ENCODE results near the gene IPO5.
A peak's percentile ranks its signal among the peaks of the same experiment; 100 is the strongest.
"Not testable (repeated sequence)": the region's sequence is repeated elsewhere in the genome, so short reads cannot be mapped to it uniquely, and the experiment has no call there.

Gene IPO5

DNA sequence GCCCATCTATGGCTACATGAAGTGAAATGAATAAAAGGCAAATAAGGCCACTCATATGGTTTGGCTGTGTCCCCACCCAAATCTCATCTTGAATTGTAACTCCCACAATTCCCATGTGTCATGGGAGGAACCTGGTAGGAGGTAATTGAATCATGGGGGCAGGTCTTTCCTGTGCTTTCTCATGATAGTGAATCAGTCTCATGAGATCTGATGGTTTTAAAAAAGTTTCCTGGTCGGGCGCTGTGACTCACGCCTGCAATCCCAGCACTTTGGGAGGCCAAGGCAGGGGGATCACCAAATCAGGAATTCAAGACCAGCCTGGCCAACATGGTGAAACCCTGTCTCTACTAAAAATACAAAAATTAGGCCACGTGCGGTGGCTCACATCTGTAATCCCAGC lies 4.2 kb upstream of the IPO5 start:
- DNase-seq (ENCODE audit: low spot score): not testable (repeated sequence)

GRCh38 chr13:97951376-97951775 lies 2.1 kb upstream of the IPO5 start:
- DNase-seq (ENCODE audit: low spot score): no peak

DNA sequence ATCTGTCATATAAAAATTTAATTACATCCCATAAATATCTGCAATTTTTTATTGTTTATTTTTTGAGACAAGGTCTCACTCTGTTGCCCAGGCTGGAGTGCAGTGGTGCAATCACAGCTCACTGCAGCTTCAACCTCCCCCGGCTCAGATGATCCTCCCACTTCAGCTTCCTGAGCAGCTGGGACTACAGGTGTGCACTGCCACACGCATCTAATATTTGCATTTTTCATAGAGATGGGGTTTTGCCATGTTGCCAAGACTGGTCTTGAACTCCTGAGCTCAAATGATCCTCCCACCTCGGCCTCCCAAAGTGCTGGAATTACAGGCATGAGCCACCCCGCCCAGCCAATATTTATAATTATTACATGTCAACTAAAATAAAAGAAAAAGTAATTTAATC lies 644 bp upstream of the IPO5 start:
- DNase-seq (ENCODE audit: low spot score): not testable (repeated sequence)

DNA sequence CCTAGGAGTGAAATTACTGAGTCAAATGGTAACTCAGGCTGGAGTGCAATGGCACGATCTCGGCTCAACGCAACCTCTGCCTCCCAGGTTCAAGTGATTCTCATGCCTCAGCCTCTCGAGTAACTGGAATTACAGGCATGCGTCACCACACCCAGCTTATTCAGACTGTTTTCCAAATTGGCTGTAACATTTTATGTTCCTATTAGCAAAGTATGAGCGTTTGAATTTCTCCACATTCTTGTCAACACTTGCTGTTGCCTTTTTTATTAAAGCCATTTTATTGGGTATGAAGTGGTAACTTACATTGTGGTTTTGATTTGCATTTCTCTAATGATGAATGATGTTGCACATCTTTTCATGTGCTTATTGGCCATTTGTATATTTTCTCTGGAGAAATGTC lies 7.9 kb downstream of the IPO5 start:
- DNase-seq (ENCODE audit: low spot score): no peak

GRCh38 chr13:97962887-97963286 lies 9.4 kb downstream of the IPO5 start:
- DNase-seq (ENCODE audit: low spot score): no peak

GRCh38 chr13:97967226-97967625 lies 13.8 kb downstream of the IPO5 start:
- no peak for DNase-seq (ENCODE audit: low spot score)

DNA sequence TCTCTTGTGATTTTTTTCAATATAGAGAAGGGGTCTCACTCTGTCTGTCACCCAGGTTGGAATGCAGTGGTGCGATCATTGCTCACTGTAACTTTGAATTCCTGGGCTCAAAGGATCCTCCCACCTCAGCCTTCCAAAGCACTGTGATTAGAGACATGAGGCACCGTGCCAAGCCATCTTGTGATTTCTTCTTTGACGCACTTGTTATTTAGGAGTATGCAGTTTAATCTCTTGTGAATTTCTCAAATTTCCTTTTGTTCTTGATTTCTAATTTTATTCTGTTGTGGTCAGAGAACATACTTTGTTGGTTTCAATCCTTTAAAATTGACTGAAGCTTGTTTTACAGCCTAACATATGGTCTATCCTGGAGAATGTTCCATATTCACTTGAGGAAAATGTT lies 14.5 kb downstream of the IPO5 start:
- no peak for DNase-seq (ENCODE audit: low spot score)

- no peak for DNase-seq (ENCODE audit: low spot score)
Measured at GRCh38 chr13:97971519-97971918, 18.0 kb downstream of the IPO5 start.

- no peak for DNase-seq (ENCODE audit: low spot score)
Measured at GRCh38 chr13:97974773-97975172, 21.3 kb downstream of the IPO5 start.

DNA sequence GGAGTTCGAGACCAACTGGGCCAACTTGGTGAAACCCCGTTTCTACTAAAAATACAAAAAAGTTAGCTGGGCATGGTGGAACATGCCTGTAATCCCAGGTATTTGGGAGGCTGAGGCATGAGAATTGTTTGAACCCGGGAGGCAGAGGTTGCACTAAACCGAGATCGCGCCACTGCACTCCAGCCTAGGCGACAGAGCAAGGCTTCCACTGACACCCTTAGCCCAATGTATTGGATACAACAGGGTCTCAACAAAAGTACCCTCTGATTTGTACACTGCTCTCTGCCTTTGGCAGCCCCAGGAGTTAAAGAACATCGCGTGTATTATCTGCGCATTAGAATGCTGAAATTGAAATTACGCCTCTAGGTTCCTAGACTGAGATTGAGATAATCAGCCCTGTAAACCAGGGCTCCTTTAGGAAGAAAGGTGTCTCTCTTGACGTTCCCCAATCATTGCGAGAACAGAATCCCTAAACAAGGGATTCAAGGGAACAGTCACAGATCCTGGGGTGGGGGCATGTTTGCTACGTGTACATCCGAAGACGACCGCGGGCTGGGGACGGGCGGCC lies 21.9 kb downstream of the IPO5 start:
- no peak for DNase-seq (ENCODE audit: low spot score)

DNA sequence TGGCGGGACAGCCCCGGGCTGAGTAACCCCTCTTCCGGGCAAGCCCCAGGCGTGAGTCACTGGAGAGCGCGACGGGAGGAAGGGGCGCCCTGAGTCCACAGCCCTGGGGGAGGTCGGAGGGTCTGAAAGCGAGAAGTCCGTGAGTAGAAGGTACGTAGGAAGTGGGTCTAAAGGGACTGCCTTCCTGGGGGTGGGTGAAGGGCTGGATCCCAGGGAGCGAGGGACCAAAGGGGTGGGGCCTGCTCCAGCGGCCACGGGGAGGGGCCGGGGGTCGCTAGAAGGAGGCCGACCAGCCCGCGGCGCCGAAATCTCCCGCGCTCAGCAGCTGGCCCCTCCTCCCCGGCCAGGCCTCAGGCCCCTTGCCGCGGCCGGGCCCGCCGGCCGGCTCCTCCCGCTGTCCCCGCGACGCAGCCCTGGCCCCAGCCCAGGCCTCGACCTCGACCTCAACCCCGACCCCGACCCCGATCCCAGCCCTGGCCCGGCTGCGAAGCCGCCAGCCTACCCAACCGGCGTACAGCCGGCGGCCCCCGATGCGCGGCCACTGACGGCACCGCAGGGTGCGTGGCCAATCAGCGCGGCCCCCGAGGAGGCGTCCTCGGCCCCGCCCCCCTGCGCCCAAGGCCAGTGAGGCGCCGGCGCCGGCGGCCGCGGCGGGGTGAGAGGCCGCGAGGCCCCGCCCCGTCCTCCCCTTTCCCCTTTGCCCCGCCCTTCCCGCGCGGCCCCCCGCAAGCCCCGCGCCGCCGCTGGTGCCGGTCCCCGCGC lies 22.6 kb downstream of the IPO5 start:
- DNase-seq (ENCODE audit: low spot score): peak; percentile 88

DNA sequence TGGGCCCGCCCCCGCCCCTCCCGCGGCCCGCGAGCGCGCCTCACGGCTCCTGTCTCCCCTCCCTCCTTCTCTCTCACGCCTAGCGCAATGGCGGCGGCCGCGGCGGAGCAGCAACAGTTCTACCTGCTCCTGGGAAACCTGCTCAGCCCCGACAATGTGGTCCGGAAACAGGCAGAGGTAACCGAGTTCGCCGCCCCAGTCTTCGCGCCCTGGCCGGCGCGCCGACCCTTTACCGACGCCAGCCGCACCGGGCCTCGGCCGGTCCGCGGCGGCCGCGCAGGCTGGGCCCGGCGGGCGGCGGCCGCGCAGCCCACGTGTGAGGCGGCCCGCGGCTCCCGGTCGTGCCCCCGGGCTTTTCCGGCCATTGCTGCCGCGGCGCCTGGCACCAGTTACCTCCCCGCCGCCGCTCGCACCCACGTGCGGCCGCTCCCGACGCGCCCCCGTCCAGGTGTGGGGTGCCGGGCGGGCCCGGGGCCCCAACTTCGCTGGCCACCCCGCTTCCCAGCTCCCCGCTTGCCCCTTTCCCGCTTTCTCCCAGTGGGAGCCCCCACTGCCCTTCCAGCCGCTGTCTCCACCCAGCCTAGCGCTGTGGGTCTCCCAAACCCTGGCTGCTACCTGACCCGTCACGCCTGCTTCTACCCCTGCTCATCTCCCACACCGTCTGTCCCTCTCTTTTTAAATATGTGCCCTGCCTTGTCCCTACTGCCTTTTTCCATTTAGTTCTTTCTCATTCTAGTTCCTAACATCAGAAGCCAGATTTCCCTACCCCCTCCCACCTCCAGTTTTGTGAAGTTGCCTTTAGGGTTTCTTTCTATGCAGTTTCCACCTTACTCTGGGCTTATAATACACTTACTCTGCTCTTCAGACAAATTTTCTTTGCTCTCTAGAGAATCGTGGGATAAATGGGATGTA lies 23.4 kb downstream of the IPO5 start:
- no peak for DNase-seq (ENCODE audit: low spot score)

- no peak for DNase-seq (ENCODE audit: low spot score)
Measured at GRCh38 chr13:97977982-97978381, 24.5 kb downstream of the IPO5 start.

GRCh38 chr13:97978651-97979050 lies 25.2 kb downstream of the IPO5 start:
- DNase-seq (ENCODE audit: low spot score): no peak

DNA sequence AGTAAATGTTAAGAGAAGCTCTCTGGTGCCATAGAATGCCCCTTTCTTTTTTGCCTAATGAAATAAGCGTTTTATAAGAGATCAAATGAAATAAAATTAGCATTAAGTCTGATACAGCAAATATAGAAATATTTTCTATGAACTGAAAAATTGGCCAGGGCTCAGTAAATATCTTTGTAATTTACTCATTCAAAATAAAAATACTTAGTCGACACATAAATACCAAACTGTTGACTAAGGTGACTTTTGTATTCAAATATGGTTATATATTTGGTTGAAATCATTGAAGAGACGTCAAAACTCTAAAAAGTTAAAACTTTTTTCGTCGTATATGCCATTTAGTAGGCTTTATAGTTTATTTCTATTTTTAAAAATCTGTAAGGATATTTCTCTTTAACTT lies 25.6 kb downstream of the IPO5 start:
- no peak for DNase-seq (ENCODE audit: low spot score)

DNA sequence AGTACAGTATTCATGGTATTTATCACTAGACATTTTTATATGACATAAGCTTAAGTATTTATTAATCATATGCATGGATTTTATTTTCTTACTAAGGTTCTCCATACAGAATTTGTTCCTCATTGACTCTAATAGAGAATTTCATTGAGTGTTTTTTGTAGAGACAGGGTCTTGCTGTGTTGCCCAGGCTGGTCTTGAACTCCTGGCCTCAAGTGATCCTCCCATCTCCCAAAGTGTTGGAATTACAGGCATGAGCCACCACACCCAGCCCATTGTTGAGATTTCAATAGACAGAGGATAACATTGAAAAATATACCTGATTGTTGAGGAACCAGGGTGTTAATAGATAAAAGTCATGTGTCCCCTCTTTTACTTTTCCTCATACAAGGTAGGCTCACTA lies 26.1 kb downstream of the IPO5 start:
- DNase-seq (ENCODE audit: low spot score): no peak

- DNase-seq (ENCODE audit: low spot score): no peak
Measured at GRCh38 chr13:97982286-97982685, 28.8 kb downstream of the IPO5 start.

GRCh38 chr13:97986835-97987234 lies 33.4 kb downstream of the IPO5 start:
- no peak for DNase-seq (ENCODE audit: low spot score)

GRCh38 chr13:97999653-98000052 lies 46.2 kb downstream of the IPO5 start:
- no peak for DNase-seq (ENCODE audit: low spot score)

- DNase-seq (ENCODE audit: low spot score): no peak
Measured at GRCh38 chr13:98004107-98004506, 50.6 kb downstream of the IPO5 start.

GRCh38 chr13:98004997-98005396 lies 51.5 kb downstream of the IPO5 start:
- not testable (repeated sequence) for DNase-seq (ENCODE audit: low spot score)

- DNase-seq (ENCODE audit: low spot score): no peak
Measured at GRCh38 chr13:98007001-98007400, 53.5 kb downstream of the IPO5 start.

DNA sequence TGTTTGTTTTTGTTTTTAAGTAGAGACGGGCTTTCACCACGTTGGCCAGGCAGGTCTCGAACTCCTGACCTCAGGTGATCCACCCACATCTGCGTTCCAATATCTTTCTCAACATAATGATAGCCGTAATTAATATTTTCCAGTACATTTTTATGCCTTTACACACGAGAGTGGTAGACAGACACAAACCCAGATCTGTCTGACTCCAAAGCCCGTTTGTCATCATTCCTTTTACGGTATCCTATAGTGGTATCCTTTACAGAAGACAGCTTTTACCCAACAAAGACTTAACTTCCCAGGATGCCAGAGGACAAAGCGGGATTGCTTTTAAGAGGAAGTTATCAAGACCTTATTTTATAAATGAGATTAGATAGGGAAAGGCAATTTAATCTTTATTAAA lies 59.8 kb downstream of the IPO5 start:
- no peak for DNase-seq (ENCODE audit: low spot score)

Data from CD4-positive, alpha-beta T cell treated with Interleukin-6 at 100 ng/mL for 8 hours (primary cell).